Measurements from ENCODE around the gene GNAZ.
"Not testable (repeated sequence)": the region's sequence is repeated elsewhere in the genome, so short reads cannot be mapped to it uniquely, and the experiment has no call there.

GNAZ gene

DNA sequence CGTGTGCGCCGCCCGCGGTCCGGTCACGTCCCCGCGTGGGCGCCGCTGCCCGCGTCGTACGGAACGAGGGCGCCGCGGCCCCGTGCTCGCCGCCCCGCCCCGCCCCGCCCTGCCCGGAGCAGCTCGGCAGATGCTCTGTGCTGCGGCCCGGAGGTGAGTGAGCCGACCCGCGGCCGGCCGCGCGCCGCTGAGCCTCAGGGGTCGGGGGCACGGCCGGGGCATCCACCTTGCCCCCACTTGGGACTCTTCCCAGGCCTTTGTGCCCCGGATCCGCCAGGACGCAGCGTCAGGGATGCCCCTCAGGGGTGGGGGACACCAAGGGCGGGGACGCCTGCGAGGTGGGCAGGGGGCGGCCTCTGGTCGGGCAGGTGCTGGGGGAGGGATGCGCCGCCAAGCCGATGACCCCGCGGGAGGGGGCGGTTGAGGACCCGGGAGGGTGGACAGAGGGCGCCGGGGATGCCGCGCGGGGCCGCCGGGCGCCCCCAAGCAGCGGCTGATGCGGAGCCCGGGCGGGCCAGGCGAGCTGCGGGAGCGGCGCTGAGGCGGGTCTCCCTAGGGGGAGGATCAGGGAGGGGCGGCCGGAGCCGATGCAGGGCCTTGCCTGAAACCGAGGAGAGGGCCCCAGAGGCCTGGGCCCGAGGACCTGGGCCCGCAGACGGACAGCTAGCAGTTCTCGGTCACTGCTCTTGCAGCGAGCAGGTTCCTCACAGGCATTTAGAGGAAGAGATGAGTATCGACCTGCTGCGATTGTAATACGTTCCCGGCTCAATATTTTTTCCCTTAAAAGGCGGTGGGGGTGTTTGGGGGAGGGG lies at the start of gene GNAZ:
Gene GNAZ (plus strand): TSS at position 102 of the 812 bp plus-strand sequence. CDS start 25,177 bp downstream, outside the sequence.
- DNase-seq: peak; percentile 29

DNA sequence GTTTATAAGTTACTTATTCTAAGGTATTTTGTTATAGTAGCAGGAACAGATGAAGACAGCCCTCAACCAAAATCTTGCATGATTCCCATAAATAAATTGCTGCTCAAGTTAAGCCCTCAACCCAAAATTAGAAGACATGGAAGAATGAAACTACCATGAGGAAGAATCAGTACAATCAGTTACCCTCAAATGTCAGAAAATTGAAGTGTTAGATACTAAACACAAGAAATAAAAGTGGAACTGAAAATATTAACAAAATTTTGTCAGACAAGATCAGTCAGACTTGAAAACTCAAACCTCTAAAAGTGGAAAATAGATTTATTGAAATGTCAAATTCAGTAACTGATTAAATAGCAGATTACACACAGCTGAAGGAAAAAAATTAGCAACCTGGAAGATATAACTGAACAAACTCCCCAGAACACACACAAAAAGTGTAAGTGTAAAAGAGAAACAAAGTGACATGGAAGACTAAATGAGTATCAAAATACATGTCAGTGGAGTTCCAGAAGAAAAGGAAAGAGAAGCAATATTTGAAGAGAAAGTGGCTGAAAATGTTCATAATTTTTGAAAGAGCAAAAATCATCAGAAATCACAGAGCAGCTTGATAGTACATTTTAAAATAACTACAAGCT lies 49.5 kb upstream of the GNAZ start:
- no peak for DNase-seq

DNA sequence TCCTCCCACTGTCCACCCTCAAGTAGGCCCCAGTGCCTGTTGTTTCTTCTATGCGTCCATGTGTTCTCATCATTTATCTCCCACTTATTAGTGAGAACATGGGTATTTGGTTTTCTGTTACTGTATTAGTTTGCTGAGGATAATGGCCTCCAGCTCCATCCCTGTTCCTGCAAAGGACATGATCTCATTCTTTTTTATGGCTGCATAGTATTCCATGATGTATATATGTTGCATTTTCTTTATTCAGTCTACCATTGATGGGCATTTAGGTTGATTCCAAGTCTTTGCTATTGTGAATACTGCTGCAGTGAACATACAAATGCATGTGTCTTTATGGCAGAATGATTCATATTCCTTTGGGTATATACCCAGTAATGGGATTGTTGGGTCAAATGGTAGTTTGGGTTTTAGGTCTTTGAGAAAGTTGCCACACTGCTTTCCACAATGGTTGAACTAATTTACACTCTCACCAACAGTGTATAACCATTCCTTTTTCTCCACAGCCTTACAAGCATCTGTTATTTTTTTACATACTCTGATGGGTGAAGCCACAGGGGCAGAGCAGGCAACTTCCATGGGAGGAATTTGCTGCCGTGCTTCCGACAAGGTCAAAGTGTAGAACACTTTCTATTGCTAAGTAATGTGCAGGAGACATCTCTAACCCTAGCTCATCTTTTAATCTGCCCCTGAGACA lies 48.5 kb upstream of the GNAZ start:
- not testable (repeated sequence) for DNase-seq

DNA sequence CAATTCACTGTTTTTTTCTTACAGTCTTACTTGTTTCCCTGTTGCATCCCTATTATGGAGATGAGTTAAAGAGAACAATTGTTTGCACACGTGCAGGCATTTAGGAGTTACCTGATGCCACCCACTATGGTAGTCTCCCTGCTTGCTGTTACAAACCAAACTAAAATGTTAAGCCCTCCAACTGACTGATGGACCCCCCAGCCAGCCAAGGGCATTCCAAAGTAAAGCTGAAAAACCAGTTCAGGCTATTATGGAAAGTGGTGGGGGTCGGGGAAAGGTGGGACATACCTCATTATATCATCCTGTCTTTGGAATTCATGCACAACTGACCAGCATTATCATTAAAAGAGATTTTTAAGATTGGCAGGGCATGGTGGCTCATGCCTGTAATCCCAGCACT lies 47.0 kb upstream of the GNAZ start:
- DNase-seq: no peak

DNA sequence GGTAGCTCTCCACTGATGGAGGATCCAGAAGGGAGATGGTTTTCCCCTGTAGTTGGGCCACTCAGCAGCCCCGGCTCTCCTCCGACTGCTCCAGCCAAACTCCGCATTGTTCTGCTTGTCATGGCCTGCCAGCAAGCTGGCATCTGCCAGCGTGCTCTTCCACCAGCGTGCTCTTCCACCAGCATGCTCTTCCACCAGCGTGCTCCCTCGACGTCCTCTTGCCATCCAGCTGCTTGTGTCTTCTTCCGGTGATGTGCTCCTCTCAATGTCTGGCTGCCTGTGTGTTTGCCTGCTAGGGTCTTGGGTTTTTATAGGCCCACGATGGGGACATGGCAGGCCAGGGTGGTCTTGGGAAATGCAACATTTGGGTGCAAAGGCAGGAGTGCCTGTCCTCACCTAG lies 43.5 kb upstream of the GNAZ start:
- DNase-seq: no peak

DNA sequence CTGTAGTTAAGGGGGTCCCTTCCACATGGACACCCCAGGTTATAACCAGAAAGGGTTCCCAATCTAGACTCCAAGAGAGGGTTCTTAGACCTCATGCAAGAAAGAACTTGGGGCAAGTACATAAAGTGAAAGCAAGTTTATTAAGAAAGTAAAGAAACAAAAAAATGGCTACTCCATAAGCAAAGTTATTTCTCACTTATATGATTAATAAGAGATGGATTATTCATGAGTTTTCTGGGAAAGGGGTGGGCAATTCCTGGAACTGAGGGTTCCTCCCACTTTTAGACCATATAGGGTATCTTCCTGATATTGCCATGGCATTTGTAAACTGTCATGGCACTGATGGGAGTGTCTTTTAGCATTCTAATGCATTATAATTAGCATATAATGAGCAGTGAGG lies 42.5 kb upstream of the GNAZ start:
- not testable (repeated sequence) for DNase-seq

DNA sequence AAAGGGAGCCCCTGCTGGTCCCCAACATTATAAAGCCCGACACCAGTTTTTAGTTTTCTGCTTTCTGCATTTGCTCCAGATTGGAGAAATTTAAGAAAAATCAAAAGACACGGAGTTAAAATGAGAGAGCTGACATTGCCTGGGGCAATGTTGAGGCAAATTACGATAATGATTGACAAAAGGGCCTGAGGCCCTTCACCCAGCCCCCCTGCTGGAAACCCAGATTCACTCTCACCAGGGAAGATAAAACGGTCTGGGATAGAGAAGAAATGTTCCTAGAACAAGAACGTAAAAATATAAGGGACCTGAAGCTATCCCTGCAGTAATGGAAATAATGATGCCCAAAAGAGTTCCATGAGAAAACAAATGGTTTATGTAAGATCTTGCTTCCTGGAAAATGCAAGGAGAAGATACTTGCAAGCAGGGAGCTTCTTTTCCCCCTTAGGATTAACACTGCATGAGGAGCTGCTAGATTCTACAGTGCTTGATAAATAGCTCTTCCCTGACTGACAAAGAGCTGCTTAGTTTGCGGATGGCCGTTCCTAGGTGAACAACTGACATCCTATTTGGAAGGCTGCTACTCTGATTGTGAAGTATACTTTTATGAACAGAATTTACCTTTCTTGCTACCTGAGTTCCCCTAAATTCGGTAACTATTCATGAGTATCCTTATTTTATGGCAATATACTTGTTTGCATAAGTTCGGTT lies 40.6 kb upstream of the GNAZ start:
- no peak for DNase-seq

DNA sequence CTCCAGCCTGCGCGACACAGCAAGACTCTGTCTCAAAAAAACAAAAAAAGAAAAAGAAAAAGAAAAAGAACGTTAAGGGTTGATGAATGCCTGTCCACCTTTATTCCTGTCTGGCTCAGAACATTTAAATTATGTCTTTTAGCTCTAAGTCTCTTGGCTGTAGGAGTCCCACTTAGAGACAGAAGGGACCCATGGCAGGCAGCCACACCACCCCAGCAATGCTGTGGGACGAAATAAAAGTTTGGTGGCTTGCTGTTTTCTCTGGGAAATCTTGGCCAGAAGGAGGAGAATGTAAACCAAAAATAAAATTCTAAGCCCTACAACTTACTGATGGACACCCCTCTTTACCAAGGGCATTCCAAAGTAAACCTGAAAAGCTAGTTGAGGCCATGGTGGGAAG lies 38.9 kb upstream of the GNAZ start:
- DNase-seq: no peak

DNA sequence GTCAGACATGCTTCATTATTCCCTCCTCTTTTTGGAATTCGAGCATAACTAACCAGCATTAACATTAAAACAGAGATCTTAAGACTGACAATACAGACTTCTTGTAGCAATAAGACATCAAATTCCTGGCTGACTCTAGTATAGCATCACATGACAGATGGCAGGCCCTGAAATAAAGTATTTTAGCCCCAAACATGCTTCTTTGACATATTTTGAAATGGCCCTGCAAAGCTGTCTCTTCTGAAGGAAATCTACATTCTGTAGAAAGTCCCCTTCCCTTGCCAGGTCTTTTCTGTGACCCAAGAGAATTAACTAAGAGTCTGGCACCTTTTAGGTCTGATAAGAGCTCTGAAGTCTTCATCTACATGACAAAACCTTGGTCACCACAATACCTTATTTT lies 38.5 kb upstream of the GNAZ start:
- no peak for DNase-seq

DNA sequence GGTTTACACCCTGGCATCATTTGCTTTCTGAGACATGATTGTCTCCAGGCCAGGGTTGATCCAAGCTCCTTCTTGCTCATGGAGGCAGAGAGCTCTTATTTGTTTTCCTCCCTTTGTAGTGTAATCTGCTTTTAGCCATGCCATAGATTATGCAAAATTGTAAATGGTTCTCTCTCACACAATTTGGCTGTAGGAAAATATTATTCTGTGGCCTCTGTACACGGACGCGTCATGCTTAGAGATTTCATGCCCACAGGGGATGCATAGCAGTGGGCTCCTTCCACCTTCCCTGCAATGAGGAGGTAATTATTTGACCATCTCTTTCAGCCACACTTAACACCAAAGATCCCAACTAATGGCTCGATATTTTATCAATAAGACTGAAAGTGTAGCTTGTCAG lies 37.7 kb upstream of the GNAZ start:
- no peak for DNase-seq

DNA sequence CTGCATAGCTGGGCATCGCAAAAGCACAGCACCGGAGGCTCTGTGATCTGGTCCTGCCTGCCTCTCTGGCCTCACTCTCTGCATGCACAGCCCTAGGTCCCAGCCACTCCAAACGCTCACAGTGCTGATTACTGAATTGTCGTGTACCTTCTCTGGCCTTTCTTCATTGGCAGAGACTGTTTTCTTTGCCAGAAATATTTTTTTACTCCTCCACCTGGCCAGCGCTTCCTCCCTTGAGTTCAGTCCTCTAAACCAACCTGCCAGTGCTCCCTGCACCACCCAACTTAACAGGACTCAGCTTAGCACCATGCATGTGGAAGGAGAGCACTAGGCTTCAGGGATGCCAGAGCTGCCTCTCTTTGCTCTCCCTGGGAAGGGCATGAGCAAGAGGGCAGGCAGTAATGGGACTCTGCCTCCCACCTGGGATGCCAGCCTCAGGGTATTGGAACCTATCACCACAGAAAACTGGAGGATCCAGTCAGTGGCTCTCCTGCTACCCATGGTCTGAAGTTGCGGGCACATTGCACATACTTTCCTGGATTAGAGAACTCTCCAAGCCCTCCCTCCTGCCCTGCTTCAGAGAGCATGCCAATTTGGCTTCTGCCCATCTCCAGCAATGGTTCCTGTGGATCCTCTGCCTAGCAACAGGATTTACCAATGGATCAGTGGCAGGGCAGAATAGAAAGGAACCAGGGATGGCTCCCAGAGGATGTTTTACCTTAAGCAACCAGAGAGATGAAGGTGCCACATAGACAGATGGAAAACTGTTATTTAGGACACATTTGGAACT lies 37.0 kb upstream of the GNAZ start:
- DNase-seq: no peak

DNA sequence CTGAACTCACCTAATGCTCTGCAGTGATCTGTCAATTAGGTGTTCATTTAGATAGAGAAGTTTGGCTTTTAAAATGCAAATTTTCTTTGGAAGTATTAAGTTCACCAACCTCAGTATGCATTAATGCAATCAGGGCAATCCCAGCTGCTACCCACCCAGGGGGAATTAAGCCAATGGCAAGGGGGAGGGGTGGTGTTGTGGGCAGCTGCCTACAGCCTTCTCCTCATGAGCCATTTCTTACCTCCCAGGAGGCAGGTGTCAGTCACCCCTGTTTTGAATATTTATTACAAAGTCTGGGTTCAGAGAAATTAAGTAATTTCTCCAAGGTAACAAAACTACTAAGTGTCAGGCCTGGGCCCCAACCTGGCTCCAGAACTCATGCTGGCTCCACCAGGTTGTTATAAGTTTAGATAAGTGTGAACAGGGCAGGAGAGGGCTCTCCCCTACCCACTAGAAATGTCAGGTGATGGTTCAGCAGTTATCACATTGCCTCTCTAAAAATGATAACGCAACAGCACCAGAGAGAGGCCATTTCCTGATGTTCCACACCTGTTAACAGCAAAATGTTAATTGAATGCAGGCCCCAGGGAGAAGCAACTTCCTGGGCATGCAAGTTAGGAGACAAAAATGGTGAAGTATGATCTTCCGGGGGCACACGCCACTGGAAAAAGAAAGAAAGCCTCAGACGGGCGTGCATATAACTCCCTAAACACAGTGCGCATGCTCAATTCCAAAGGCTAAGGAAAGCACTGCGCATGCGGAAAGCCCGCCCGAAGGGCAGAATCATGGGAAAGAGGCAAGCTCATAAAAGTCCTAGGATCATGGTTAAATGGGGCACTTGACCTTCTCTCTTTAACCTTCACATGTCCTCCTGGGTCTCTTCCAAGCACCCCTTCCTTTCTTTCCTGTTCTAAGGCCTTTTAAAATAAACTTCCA lies 35.4 kb upstream of the GNAZ start:
- no peak for DNase-seq

DNA sequence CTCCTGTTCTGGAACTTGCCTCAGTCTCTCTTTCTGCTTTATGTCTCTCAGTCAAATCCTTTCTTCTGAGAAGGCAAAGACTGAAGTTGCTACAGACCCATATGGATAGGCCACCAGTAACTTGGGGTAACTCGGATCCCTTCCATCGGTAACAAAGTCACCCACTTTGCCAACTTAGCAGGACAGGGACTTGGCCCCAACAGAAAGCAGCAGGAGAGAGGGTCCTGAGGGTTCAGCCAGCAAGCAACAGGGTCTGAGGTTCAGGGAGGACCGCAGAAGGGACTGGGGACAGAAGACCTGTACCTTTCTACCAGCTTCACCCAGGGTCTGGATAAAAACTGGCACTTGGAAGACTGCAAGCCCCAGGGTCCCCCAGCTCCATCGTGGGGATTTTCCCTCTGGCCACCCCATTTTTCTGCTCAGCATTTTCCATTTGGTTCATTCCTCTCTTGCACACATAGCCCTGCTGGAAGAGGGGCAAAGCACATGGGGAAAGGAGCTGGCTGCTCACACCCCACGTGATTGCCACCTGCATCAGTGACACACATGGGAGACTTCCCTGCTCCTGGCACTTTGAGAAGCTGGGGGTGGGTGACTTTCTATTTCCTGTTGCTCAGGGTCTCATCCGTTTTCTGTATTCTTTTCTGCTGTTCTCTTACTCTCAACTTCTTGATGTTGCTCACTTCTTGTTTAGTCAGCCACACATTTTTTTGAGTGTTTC lies 34.6 kb upstream of the GNAZ start:
- DNase-seq: no peak

DNA sequence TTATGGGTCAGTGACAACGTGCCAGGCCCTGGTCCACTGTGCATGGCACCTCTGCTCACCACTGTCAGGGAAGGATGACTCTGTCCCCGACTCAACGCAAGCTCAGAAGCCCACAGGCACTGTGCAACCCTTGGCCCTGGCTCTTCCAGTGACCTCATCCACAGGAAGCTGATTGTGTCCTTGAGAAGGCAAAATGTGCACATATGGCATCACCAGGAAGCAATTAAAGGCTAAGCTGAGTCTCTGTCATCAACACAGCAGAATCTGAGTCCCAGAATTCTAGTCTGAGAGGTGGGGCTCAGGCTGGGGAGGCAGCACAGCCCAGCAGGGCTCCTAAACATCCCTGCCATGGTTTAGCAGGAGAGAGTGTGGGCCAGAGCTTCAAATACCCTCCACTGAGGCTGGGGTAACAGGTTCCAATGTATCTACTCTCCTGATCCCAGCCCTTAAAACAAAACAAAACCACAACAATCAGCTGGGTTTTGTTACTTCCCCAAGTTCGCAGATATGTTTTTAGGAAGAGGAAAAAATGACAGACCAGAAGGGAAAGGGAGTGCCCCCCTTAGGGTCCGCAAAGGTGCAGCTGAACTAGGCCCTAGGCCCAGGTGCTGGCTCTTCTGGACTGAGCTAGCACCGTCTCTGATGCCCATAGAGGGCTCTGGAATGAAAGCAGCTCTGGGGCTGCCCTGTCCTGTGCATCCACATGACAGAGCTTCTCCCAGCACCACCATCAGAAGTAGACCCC lies 33.5 kb upstream of the GNAZ start:
- no peak for DNase-seq

DNA sequence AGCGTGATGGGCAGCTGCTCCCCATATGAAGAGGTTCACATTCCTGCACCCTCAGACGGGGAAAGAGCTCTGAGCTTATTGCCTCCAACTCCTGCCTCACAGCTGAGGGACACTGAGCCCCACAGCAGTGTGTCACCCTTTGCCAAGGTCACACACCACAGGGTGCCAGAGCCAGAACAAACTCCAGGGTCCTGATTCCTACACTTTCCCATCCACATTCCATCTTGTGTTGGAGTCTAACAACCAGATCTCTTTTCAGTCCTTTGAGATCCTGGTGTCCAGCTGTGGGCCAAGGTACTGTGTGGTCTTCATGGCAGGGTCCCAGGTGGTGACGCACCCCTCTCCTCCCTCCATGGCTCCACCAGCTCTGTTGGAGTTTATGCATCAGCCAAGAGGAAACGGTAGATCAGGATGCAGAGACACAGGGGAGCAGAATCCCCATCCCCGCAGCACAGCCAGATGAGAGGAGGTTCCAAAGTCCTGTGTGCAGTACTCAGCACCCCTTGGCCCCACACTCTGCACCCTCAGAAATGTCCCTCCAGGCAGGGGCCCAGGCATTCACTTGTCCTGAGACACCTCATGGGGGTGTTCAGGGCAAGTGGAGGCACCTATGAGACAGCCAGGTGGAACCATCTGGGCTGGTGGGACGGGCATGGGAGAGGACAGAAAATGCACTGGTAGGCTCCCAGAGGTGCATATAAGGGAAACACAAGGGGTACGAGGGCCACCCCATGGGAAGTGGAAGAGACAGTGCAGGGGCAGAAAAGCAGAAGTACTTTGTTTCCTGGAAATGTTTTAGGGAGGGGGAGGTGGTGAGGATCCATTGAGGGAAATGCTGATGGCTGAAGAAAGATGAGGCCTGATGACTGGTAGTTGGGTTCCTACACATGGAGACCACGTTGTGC lies 32.6 kb upstream of the GNAZ start:
- DNase-seq: no peak

DNA sequence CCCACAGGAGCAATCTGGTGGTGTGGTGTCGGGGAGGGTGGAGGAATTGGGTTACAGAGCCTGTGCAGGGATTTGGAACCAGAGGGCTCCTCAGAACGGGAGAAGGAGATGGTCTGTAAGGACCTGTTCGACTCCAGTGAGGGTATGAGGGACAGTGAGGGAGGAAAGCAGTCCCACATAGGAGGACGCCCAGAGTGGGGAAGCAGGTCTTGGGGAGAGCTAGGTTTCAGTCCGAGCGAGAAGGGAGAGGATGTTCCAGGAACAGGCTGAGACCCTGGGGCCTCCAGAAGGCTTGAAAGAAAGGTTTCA lies 32.0 kb upstream of the GNAZ start:
- DNase-seq: no peak

DNA sequence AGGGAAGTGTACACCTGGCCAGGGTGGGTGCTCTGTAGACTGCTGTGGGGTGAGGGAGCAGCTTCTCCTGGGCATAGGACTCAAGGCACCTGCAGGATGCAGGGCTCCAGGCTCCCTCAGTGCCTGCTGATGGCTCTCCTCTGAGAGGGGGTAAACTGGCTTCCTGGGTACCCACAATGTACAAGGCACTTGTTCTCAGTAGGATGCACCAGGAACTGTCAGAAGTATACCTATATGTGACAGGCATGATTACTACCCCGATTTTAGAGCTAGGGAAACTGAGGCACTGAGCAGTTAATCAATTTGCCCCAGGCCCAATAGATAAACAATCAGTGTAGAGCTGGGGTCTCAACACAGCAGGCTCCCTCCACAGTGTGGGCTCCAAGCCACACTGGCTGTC lies 31.4 kb upstream of the GNAZ start:
- DNase-seq: no peak

DNA sequence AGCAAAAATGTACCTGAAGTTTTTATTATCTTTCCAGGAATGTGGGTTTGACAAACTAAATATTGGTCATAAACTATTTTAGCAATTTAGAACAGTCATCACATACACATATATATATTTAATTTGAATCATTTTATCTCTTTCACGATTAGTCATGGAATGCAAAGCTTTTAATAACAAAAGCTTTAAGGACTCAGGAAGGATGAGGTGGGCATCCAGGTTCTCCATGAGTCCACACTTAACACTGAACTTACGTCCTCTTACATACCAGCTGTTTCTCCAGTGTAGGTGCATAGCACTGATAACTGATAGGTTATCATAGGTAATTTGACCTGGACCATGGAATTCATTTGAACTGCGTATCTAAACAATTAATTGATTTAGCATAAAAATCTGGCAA lies 28.1 kb upstream of the GNAZ start:
- DNase-seq: no peak

DNA sequence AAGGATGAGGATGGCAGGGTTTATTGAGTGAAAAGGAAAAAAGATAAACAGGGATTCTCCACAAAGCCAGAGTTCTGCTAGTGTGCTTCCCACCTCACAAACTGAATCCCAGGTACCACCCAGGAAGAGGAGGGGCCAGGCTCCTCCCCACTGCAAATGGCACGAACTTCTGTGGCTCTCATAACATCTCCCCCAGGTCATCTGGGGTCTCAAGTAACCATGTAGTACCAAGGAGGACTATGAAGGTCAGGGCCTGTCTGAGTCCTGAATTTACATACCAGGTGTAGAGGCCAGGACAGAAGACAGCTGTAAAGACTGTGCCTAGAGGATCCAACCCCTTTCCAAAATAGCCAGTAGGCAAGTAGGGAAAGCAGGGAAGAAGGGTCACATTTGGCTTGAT lies 25.7 kb upstream of the GNAZ start:
- DNase-seq: no peak
